Fibroblast of lung (primary cell): ENCODE measurements around the gene UBE2S.

Source experiments
- CTCF ChIP-seq, 2 donors: IDR thresholded peaks in 1 of 2; conservative IDR thresholded peaks in 1 of 2; 1 replicate in 1 of 2; 2 replicates in 1 of 2; pipeline ENCODE4 v1.5.1; 2011 to 2012; ENCODE audit warnings: low read length in 2 of 2, control low read depth in 1 of 2, inconsistent platforms in 1 of 2, low read depth in 1 of 2, mild to moderate bottlenecking in 1 of 2
- EZH2 ChIP-seq: IDR thresholded peaks from 2 replicates; pipeline ENCODE4 v1.5.1; 2012; ENCODE audit warnings: low read length, control low read depth, mild to moderate bottlenecking; ENCODE audit errors: missing control alignments

GRCh38 chr19:55405638-55406037, 1.9 kb downstream of the UBE2S start:
- TF ChIP-seq CTCF (conservative IDR thresholded peaks at IDR 0.05 in 1 of 2, IDR thresholded peaks at IDR 0.05 in 1 of 2; ENCODE audit: low read depth in 1 of 2, low read length in 2 of 2), result no peak
- TF ChIP-seq EZH2, result no peak
